ENCODE data around the gene ALDH1A1.

DNA sequence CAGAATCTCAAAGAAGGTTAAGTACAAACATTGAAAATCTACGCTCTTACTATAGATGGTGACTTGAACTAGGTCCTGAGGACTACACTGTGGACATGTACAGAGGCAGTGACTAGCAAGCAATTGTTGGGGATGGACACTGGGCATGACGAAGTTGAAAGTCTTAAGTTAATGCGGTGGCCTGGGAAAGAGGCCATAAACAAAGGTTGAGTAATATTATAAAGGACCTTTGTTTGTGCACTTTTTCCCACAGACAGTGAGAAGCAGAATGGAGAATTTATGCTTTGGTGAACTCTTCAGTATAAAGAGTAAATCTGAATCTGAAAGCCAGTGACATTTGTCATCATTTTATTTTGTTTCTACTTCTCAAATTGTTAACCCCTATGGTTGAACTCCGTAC lies 15.3 kb downstream of the ALDH1A1 start:
- TF ChIP-seq PCBP2 (IDR thresholded peaks at IDR 0.05; ENCODE audit: low read depth, low read length, poor library complexity, severe bottlenecking) (no peak), NFE2L1 (tag; IDR thresholded peaks at IDR 0.05; ENCODE audit: borderline replicate concordance, low read depth) (no peak), SIX5 (IDR thresholded peaks at IDR 0.05; ENCODE audit: borderline replicate concordance in 1 of 2, insufficient read depth in 1 of 2, low read depth in 1 of 2, low read length in 2 of 2) (no peak), MTA2 (IDR thresholded peaks at IDR 0.05; ENCODE audit: low read depth) (no peak), PTBP1 (IDR thresholded peaks at IDR 0.05; ENCODE audit: low read depth, low read length) (no peak), EZH2 (IDR thresholded peaks at IDR 0.05; ENCODE audit: borderline replicate concordance, low read depth, low read length) (no peak), ZNF3 (CRISPR knock-in tag; IDR thresholded peaks at IDR 0.05) (no peak), MXI1 (IDR thresholded peaks at IDR 0.05; ENCODE audit: low read depth, low read length) (no peak), DPF2 (IDR thresholded peaks at IDR 0.05) (no peak), POLR2AphosphoS5 (IDR thresholded peaks at IDR 0.05; ENCODE audit: control insufficient read depth, insufficient read depth, low read depth, low read length) (no peak), YY1 (IDR thresholded peaks at IDR 0.05; ENCODE audit: borderline replicate concordance in 1 of 3, control insufficient read depth in 1 of 3, extremely low read depth in 1 of 3, insufficient read depth in 3 of 3, insufficient read length in 1 of 3, insufficient replicate concordance in 2 of 3, low read depth in 1 of 3, low read length in 2 of 3) (no peak)
- TF ChIP-seq, protein P1, sequence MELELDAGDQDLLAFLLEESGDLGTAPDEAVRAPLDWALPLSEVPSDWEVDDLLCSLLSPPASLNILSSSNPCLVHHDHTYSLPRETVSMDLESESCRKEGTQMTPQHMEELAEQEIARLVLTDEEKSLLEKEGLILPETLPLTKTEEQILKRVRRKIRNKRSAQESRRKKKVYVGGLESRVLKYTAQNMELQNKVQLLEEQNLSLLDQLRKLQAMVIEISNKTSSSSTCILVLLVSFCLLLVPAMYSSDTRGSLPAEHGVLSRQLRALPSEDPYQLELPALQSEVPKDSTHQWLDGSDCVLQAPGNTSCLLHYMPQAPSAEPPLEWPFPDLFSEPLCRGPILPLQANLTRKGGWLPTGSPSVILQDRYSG (tag; conservative IDR thresholded peaks at IDR 0.05; ENCODE audit: low read depth): no peak
